Fibroblast of villous mesenchyme (primary cell): ENCODE measurements around the gene BCL2L2. TPM values are rescaled to one million over a fixed set of nuclear protein-coding genes. Genes with fewer than 3 reads are reported as not detected.
A peak's percentile ranks its signal among the peaks of the same experiment; 100 is the strongest.

Experiments
- DNase-seq: peaks from one replicate; pipeline ENCODE4 v3.0.0-alpha.2; 2010; ENCODE audit warnings: low read depth
- H3K4me3 ChIP-seq: 2 replicates; pipeline ENCODE4 v1.5.1; 2011; ENCODE audit warnings: low read depth, mild to moderate bottlenecking, low read length
- CTCF ChIP-seq: IDR thresholded peaks from 2 replicates; pipeline ENCODE4 v1.5.1; 2012; ENCODE audit warnings: low read depth, mild to moderate bottlenecking, low read length; ENCODE audit not compliant: insufficient read depth
- total RNA-seq: library from RNA; depleted of rRNA; stranded (reverse); fragments of >200 nt; gene quantifications from 2 replicates; pipeline ENCODE4 v1.2.3, GENCODE V29; 2012

BCL2L2 gene
- total RNA-seq, 1 donor: 20.7 TPM

DNA sequence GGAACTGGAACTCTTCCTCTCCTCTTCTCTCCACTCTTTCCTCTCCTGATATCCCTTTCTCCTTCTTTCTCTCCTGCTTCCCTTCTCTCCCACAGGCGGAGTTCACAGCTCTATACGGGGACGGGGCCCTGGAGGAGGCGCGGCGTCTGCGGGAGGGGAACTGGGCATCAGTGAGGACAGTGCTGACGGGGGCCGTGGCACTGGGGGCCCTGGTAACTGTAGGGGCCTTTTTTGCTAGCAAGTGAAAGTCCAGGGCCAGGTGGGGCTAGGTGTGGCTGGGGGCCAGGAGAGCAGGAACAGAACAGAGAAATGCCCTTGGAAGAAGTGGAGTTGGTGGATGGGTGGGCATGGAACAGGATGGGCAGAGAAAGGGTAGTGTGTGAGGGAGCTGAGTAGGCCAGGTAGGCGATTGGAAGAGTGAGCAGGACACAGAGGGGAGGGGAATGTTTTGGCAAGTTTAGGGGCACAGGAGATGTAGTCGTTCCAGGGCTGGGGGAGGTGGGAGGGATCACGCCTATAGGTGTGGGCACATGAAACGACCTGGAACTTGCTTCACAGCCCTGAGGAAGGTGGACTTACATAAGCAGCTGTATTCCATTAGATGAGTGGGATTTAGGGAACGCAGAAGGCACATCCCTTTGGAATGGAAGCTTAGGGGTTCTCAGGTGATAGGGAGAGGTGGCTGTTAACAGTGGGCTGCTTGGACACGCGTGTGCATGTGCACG lies 2.2 kb downstream of the BCL2L2 start:
- DNase-seq: no peak
- no peak for TF ChIP-seq CTCF
- H3K4me3 ChIP-seq: peak overlapping the region; percentile 4

GRCh38 chr14:23310546-23310945 lies 3.9 kb downstream of the BCL2L2 start:
- no peak overlapping the region for H3K4me3 ChIP-seq
- TF ChIP-seq CTCF: no peak
- DNase-seq: no peak

- no peak for TF ChIP-seq CTCF
- H3K4me3 ChIP-seq: no peak overlapping the region
- no peak for DNase-seq
These were observed 9.7 kb downstream of the BCL2L2 start for GRCh38 chr14:23316300-23316699.

DNA sequence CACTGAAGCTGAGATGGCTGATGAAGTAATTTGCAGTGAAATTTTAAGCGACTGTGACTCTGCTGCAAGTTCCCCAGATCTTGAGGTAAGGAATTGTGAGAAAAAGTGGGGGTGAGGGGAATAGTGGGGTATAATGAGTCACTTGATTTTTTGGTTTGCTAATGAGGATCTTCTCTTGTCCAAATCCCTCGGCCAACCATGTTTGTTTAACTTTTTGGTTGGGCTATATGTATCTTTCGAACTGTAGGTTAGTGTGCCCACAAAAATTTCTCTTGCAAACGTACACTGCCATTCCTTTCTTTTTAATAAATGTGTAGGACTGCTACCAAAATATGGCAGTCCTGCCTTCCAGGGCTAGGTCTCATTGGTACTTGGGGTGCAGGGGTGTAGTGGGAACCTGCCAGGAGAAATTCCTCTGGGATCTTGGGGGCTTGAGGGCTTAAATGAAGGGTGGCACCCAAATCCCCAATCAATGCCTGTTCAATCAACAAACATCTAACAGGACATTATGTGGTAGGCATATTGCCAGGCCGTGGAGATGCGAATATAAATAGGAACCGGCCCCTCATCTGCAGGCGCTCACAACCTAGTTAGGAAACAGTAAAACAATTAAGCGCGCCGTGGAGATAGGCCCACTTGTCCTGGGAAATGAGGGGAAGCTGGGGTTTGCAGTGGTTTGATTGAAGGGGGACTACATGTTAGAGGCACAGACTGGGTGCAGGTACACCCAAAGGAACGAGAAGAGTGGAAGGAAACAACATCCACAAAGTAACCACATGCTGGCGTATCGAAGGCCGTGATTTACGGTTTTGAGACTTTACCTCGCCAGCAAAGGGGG lies 13.3 kb downstream of the BCL2L2 start:
- H3K4me3 ChIP-seq: peak overlapping the region; percentile 54
- no peak for DNase-seq
- TF ChIP-seq CTCF: no peak

GRCh38 chr14:23320584-23321571 lies 14.2 kb downstream of the BCL2L2 start, which contains the start of gene PABPN1:
Gene PABPN1 (plus strand): TSS chr14:23321457. CDS start chr14:23321470, 13 bp downstream.
- peak within 1 kb of the TSS; percentile 90 for H3K4me3 ChIP-seq
- TF ChIP-seq CTCF: no peak
- peak; percentile 100 for DNase-seq
